ENCODE data around the gene MTM1.

Gene MTM1

DNA sequence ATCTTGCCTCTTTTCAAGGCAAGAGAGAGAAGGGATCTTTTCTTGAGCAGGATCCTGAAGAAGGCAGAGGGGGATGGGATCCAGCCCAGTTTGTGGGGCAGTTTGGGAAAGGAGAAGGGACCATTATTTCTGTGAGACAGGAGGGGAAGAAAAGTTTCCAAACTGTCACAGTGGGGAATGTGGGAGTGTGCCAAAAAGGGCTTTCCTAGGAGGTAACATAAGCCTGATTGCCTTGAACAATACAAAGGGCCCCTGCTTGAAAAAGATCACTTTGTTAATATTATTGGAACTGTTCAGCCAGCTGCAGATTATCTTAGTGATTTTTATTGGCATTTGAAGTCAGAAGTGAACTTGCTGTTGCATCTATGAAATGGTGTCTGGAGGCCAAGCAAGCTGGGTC lies 55.2 kb downstream of the MTM1 start:
- Histone ChIP-seq H3K9me3 (ENCODE audit: insufficient read depth, low read length) (no peaks in the 10 kb centered on the region), H2AFZ (ENCODE audit: low read depth, low read length, severe bottlenecking) (no peak overlapping the region), H3K9me2 (replicated peaks; ENCODE audit: insufficient read depth, low read length) (no peaks in the 10 kb centered on the region), H3F3A (ENCODE audit: insufficient read depth) (no peaks in the 10 kb centered on the region), H3K79me2 (ENCODE audit: insufficient read depth, low read length) (no peaks in the 10 kb centered on the region), H3K36me3 (ENCODE audit: low read length) (no peaks in the 10 kb centered on the region), H3K4me2 (ENCODE audit: low read depth, low read length, poor library complexity, severe bottlenecking) (no peak overlapping the region), H3K27ac (ENCODE audit: low read depth, low read length) (no peak overlapping the region), H4K20me1 (ENCODE audit: low read depth, low read length) (no peaks in the 10 kb centered on the region), H3K9ac (ENCODE audit: low read length) (no peak overlapping the region), H3K27me3 (ENCODE audit: low read length) (no peaks in the 10 kb centered on the region), H3K4me3 (ENCODE audit: insufficient read depth, low read length, poor library complexity, severe bottlenecking) (no peak overlapping the region)
- TF ChIP-seq, protein P1, sequence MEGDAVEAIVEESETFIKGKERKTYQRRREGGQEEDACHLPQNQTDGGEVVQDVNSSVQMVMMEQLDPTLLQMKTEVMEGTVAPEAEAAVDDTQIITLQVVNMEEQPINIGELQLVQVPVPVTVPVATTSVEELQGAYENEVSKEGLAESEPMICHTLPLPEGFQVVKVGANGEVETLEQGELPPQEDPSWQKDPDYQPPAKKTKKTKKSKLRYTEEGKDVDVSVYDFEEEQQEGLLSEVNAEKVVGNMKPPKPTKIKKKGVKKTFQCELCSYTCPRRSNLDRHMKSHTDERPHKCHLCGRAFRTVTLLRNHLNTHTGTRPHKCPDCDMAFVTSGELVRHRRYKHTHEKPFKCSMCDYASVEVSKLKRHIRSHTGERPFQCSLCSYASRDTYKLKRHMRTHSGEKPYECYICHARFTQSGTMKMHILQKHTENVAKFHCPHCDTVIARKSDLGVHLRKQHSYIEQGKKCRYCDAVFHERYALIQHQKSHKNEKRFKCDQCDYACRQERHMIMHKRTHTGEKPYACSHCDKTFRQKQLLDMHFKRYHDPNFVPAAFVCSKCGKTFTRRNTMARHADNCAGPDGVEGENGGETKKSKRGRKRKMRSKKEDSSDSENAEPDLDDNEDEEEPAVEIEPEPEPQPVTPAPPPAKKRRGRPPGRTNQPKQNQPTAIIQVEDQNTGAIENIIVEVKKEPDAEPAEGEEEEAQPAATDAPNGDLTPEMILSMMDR (IDR thresholded peaks at IDR 0.05; ENCODE audit: insufficient read depth, low read length, poor library complexity, severe bottlenecking), result no peak
- TF ChIP-seq EZH2phosphoT487 (conservative IDR thresholded peaks at IDR 0.05; ENCODE audit: low read length), result no peak

DNA sequence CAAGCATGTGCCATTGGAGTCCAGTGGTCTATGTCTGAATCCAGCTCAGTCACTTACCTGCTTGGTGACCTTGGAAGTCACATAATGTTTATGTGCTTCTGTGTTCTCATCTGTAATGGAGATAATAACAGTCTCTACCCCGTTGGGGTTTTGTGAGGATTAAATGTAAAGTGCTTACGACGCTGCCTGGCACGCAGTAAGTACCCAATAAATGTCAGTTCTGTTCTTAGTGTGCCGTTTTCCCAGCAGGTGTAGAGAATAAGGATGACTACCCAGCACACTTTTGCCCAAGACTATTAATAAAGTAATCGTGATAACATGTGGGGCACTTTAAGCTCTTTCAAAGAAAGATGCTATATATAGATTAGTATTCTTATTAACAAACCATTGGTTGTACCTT lies 56.7 kb downstream of the MTM1 start:
- no peak overlapping the region for H2AFZ ChIP-seq (ENCODE audit: low read depth, low read length, severe bottlenecking)
- no peak overlapping the region for H3K9ac ChIP-seq (ENCODE audit: low read length)
- no peaks in the 10 kb centered on the region for H3K9me2 ChIP-seq (replicated peaks; ENCODE audit: insufficient read depth, low read length)
- no peaks in the 10 kb centered on the region for H4K20me1 ChIP-seq (ENCODE audit: low read depth, low read length)
- H3K9me3 ChIP-seq (ENCODE audit: insufficient read depth, low read length), result no peaks in the 10 kb centered on the region
- H3K4me3 ChIP-seq (ENCODE audit: insufficient read depth, low read length, poor library complexity, severe bottlenecking), result no peak overlapping the region
- H3K36me3 ChIP-seq (ENCODE audit: low read length), result no peaks in the 10 kb centered on the region
- H3F3A ChIP-seq (ENCODE audit: insufficient read depth), result no peaks in the 10 kb centered on the region
- TF ChIP-seq, protein P1 (IDR thresholded peaks at IDR 0.05; ENCODE audit: insufficient read depth, low read length, poor library complexity, severe bottlenecking), result no peak
- no peak for TF ChIP-seq EZH2phosphoT487 (conservative IDR thresholded peaks at IDR 0.05; ENCODE audit: low read length)
- no peak overlapping the region for H3K4me2 ChIP-seq (ENCODE audit: low read depth, low read length, poor library complexity, severe bottlenecking)
- no peaks in the 10 kb centered on the region for H3K27me3 ChIP-seq (ENCODE audit: low read length)
- H3K79me2 ChIP-seq (ENCODE audit: insufficient read depth, low read length), result no peaks in the 10 kb centered on the region
- H3K27ac ChIP-seq (ENCODE audit: low read depth, low read length), result no peak overlapping the region

DNA sequence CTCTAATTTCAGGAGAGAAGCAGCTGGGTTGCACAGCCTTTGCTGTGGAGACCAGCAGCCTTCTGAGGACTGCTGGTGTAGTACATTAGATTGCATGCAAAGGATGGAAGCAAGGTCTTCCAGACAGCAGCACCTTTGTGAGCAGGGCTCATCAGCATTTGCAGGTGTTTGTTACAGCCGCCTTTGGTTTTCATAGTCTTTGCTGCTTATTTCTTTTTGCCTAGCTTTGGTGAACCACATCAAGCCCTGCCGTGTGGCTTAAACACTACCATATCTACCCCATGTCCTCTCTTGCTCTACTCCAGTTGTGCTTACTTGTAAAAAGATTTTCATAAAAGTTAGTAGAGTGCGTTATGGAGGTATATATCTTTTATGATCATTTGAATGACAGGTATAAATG lies 57.5 kb downstream of the MTM1 start:
- TF ChIP-seq, protein P1 (IDR thresholded peaks at IDR 0.05; ENCODE audit: insufficient read depth, low read length, poor library complexity, severe bottlenecking), result no peak
- TF ChIP-seq EZH2phosphoT487 (conservative IDR thresholded peaks at IDR 0.05; ENCODE audit: low read length), result no peak
- no peaks in the 10 kb centered on the region for H3K36me3 ChIP-seq (ENCODE audit: low read length)
- H3F3A ChIP-seq (ENCODE audit: insufficient read depth), result no peaks in the 10 kb centered on the region
- H3K9me2 ChIP-seq (replicated peaks; ENCODE audit: insufficient read depth, low read length), result no peaks in the 10 kb centered on the region
- H3K9me3 ChIP-seq (ENCODE audit: insufficient read depth, low read length), result no peaks in the 10 kb centered on the region
- H3K9ac ChIP-seq (ENCODE audit: low read length), result no peak overlapping the region
- no peaks in the 10 kb centered on the region for H3K27me3 ChIP-seq (ENCODE audit: low read length)
- H3K4me2 ChIP-seq (ENCODE audit: low read depth, low read length, poor library complexity, severe bottlenecking), result no peak overlapping the region
- no peaks in the 10 kb centered on the region for H4K20me1 ChIP-seq (ENCODE audit: low read depth, low read length)
- H3K4me3 ChIP-seq (ENCODE audit: insufficient read depth, low read length, poor library complexity, severe bottlenecking), result no peak overlapping the region
- H3K27ac ChIP-seq (ENCODE audit: low read depth, low read length), result no peak overlapping the region
- no peaks in the 10 kb centered on the region for H3K79me2 ChIP-seq (ENCODE audit: insufficient read depth, low read length)
- no peak overlapping the region for H2AFZ ChIP-seq (ENCODE audit: low read depth, low read length, severe bottlenecking)

Measured in SU-DHL-6 (cell line).